Stimulated activated CD8-positive, alpha-beta memory T cell treated with anti-CD3 and anti-CD28 coated beads, Interleukin-12 subunit alpha, Interleukin-12 subunit beta, amount 100 ng/mL, for 4 hours (primary cell): Measurements from ENCODE around the gene PRR5L.

Experiments used
- DNase-seq: peaks from one replicate; pipeline ENCODE4 v3.0.0-alpha.2; 2020; ENCODE audit warnings: low read depth

Gene PRR5L

DNA sequence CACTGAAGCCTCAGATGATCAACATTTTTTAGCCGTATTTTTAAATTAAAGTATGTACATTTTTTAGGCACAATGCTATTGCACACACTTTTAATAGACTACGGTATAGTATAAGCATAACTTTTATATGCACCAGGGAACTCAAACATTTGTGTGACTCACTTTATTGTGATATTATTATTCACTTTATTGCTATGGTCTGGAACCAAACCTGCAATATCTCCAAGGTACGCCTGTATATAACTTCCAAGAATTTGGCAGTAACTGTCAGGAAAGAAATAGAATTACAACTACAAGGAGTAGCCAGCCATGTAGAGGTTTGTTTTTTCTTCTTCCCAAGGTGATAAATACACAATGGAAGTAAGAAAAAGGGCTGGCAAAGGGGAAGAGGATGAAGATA is 62.3 kb downstream of the PRR5L start:
- DNase-seq, result no peak

GRCh38 chr11:36360318-36360717 is 64.2 kb downstream of the PRR5L start:
- no peak for DNase-seq

DNA sequence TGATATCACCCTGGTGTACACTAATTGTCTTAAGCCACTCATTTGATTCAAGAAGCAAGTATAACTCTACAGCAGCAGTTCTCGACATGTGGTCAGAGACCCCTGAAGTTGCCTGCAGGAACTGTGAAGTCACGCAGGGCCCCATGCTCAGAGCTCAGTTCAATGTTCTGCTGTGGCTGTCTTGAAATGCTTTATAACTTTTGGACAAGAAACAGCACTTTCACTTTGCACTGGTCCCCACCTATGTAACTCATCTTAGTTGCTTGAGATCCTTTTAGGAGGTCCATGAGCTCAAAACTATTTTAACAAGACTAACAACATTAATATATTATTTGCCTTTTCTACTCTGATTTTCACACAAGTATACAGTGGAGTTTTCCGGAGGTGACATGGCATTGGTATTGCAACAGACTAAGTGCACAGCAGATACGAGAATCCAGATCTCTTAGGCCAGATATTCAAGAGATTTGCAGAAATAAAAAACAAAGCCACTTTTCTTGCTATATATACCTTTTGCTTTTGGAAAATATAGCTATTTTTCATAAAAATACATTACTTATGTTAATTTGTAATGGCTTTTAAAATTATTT is 64.8 kb downstream of the PRR5L start:
- DNase-seq, result no peak

DNA sequence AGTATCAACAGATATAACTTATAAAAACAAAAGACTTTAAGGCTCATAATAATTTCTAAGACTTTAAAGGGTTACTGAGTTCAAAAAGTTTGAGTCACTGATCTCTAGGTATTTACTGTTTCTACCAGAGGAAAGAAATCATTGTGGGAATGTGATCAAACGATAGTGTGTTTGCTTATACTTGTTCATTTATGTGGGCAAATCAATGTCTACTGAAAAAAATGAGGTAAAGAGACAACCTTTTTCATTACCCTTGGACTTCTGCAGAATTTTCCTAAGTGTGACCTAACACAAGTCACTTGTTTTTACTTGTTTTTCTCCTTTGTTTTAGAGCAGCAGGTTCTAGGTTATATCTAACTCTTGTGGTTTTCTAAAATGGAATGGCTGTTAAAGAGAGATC is 65.4 kb downstream of the PRR5L start:
- DNase-seq, result no peak

GRCh38 chr11:36361901-36362391 is 65.9 kb downstream of the PRR5L start:
- DNase-seq, result no peak

DNA sequence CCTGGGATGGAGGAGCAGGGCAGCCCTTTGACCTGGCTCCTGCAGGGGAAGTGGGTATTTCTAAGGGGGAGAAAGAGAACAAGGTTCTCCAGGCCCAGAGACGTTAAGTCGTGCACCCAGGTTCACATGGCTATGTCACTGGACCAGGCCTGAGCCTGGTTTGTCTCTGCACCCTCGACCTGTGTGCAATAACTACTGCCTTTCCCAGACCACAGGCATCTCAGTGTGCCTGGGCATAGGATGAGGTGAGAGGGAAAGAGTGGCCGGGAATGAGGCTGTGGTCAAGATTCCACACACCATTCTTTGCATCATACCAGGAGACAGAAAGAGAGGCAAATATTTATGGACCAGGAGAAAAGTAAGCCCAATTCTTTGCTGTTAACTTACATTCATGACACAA is 66.8 kb downstream of the PRR5L start:
- no peak for DNase-seq

DNA sequence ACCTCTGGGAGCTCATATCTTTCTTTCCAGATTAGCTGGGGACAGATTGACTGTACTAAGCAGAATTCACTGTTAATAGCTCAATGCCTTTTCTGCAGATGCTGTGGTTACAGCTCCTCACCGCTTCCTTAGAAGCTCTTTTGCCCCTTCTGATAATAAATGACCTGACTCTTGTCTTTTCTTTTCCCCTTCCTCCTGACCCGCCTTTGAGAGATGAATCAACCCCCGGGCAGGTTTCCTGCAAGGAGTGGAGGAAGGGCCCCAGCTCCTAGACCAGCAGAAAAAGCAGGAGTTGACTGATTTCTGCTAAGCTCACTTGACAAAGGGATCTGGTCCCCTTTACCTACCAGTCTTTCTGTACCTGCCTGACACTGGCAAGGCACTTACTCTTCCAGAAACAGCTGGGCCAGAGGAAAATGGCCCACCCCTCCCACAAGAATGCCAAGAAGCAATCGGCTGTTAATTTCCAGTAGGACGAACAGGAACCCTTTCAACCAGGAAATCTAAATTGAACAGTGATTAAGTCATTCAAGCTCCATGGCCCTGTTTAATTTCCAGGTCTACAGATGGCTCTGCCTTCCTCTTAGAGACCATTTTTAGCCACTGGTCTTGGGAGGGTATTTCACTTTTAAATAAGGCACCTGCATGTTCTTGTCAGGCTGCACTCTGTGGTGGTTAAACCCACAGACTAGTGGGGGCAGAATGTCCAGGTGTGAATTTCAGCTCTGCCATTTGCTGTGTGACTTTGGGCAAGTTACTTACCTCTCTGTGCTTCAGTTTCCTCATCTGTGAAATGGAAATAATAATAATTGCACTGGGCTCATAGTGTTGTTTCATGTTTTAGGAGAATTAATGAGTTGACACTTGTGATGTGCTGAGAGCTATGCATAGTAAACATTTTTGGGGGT is 67.5 kb downstream of the PRR5L start:
- no peak for DNase-seq

- DNase-seq, result no peak
These were observed 68.7 kb downstream of the PRR5L start for GRCh38 chr11:36364551-36365325.

DNA sequence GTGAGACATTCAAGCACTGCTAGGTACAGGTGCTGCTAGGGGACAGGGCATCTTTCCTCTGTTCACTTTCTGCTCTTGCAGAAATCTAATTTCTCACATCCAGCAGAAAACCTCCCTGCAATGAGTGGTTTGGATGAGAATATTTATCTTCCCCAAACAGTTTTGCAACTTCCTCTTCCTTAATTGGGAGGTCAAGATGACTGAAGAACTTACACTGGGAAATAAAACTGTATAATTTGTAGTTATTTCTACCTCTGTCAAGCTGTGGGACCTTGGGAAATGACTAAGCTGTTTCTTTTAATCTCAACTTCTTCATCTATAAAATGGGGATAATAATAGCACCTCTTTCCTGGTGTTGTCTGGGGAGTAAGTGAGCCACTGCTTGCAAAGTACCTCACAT is 69.8 kb downstream of the PRR5L start:
- DNase-seq, result no peak

- DNase-seq, result no peak
These were observed 72.0 kb downstream of the PRR5L start for GRCh38 chr11:36367806-36368680.

- no peak for DNase-seq
These were observed 75.1 kb downstream of the PRR5L start for GRCh38 chr11:36371181-36371580.

- DNase-seq, result no peak
These were observed 75.5 kb downstream of the PRR5L start for GRCh38 chr11:36371590-36371989.

GRCh38 chr11:36372101-36372771 is 76.1 kb downstream of the PRR5L start:
- no peak for DNase-seq

- DNase-seq, result no peak
These were observed 77.2 kb downstream of the PRR5L start for GRCh38 chr11:36373016-36374010.

GRCh38 chr11:36374726-36375125 is 78.6 kb downstream of the PRR5L start:
- no peak for DNase-seq

- DNase-seq, result no peak
These were observed 79.4 kb downstream of the PRR5L start for GRCh38 chr11:36375353-36376008.

- no peak for DNase-seq
These were observed 80.2 kb downstream of the PRR5L start for GRCh38 chr11:36376009-36376887.
